Stimulated activated CD8-positive, alpha-beta memory T cell treated with anti-CD3 and anti-CD28 coated beads, Interleukin-4, amount 100 ng/mL, for 1 hour (primary cell): ENCODE results near the gene LDHA.
"Not testable (repeated sequence)": the region's sequence is repeated elsewhere in the genome, so short reads cannot be mapped to it uniquely, and the experiment has no call there.

Experiments used
- DNase-seq, 2 donors: peaks; one replicate each; pipeline ENCODE4 v3.0.0-alpha.2; 2020; ENCODE audit warnings: low read depth in 2 of 2, low spot score in 1 of 2

Gene LDHA

DNA sequence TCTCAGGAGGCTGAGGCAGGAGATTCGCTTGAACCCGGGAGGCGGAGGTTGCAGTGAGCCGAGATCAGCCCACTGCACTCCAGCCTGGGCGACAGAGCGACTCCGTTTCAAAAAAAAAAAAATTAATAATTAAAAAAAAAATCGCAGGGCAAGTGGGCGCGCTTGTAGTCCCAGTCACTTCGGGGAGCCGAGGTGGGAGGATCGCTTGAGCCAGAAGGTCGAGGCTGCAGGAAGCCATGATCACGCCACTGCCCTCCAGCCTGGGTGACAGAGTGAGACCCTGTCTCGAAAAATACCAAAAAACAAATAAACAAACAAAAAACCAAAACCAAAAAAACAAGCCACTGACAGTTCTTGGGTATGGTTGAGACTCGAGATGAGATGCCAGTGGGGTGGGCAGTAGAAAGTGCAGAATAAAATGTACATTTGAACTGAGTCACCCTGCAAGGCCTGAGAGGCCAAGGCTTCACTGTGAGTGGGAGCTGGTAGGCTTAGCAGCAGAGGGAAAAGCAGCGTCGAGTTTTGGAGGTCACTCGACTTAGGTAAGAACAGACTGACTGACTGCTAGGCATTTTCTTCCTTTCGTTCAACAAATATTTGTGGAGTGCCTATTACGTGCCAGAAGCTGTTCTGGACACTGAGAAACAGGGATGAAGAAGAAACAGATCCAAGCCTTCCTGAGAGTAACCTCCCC, 635 bp upstream of the LDHA start:
- no peak for DNase-seq

DNA sequence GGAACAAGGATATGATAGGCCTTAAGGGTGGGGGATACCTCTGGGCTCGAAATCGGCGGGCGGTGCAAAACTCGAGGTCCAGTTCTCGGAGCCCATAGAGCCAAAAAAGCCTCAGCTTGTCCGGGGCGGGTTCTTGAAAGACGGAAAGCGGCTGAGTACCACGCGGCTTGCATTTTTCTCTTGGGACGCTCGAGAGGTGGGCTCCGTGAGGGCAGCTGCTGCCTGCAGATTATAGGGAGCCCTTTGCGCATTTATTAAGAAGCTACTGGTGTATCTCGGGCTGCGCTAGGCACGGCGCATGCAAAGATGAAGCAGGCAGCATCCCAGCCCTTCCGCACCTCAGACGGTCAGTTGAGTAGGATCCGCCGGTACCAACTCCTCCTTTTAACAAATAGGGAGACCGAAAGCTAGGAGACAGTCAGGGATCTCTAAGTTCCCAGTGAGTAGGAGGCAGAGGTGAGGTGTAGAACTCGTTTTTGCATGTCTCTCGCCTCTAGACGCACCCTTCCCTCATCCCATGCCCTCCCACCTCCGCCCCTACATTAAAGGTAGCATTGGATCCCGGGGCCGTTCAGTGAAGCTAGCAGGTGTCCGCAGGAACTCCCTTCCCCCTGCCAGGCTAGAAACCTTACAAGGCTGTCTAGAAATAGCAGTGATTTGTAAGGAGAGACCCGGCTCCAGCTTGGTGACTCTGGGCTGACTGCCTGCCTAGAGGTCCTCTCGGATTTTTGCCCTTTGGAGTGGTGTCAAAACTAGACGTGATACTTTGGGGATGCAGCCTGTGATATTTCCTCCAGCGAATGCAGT, 768 bp downstream of the LDHA start:
- DNase-seq: no peak

DNA sequence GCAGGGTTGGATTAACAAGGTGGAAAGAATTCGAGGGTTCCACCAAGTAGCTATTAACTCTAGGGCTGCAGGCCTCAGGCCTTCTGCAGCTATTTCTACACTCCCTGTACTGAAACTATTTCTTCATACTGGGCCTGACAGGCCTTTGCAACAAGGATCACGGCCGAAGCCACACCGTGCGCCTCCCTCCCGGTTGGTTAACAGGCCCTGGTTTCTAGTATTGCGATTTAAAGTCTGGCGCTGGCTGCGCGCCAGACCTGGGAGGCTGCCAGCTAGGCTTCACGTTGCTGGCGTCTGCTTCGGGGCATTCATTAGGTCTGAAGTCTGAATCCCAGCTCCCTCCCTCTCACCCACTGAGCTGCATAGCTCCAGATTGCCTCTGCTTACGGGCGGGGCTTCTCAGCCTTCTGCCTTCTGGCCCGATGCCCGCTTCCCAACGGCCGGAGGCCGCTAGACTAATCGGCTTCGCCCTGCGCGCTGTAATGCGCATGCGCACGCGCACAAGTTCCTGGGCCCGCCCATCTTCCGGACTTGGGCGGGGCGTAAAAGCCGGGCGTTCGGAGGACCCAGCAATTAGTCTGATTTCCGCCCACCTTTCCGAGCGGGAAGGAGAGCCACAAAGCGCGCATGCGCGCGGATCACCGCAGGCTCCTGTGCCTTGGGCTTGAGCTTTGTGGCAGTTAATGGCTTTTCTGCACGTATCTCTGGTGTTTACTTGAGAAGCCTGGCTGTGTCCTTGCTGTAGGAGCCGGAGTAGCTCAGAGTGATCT, 1.6 kb downstream of the LDHA start:
- peak; percentile 81 to 90 for DNase-seq

DNA sequence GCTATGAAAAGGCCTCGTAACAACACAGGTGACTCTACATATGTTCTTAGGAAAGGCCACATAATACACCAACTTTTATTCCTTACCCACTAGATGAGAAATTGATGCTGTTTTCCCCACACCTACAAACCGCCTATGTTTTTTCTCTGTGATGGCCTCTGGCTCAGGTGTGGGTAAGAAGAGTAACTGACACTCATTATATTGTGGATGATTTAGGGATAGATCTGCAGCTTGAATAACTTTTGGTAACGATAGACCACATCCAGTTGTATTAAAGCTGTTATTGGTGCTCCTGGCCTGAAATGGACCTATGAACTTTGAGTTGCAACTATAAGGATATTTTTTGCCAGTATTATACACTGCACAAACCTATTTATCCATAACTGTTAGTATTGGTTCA, 3.6 kb downstream of the LDHA start:
- no peak for DNase-seq

DNA sequence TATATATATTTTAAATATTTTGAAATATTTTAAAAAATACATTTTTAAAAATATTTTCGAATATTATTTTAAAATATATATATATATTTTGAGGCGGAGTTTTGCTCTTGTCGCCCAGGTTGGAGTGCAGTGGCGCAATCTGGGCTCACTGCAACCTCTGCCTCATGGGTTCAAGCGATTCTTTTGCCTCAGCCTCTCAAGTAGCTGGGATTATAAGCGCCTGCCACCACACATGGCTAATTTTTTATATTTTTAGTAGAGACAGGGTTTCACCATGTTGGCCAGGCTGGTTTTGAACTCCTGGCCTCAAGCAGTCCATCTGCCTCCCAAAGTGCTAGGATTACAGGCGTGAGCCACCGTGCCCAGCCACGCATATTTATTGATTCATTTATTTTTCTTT, 6.7 kb downstream of the LDHA start:
- DNase-seq: not testable (repeated sequence)

DNA sequence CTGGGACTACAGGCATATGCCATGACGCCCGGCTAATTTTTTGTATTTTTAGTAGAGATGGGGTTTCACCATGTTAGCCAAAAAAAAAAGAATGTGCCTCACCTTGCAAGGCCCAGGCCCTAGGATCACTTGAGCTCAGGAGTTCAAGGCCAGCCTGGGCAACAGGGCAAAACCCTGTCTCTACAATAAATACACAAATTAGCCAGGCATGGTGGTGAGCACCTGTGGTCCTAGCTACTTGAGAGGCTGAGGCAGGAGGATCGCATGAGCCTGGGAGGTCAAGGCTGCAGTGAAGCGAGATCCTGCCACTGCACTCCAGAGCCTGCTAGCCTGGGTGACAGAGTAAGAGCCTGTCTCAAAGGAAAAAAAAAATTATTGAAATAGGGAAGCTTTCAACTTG, 9.7 kb downstream of the LDHA start:
- no peak for DNase-seq

DNA sequence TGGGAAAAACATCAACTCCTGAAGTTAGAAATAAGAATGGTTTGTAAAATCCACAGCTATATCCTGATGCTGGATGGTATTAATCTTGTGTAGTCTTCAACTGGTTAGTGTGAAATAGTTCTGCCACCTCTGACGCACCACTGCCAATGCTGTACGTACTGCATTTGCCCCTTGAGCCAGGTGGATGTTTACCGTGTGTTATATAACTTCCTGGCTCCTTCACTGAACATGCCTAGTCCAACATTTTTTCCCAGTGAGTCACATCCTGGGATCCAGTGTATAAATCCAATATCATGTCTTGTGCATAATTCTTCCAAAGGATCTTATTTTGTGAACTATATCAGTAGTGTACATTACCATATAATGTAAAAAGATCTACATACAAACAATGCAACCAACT, 13.0 kb downstream of the LDHA start:
- not testable (repeated sequence) for DNase-seq

DNA sequence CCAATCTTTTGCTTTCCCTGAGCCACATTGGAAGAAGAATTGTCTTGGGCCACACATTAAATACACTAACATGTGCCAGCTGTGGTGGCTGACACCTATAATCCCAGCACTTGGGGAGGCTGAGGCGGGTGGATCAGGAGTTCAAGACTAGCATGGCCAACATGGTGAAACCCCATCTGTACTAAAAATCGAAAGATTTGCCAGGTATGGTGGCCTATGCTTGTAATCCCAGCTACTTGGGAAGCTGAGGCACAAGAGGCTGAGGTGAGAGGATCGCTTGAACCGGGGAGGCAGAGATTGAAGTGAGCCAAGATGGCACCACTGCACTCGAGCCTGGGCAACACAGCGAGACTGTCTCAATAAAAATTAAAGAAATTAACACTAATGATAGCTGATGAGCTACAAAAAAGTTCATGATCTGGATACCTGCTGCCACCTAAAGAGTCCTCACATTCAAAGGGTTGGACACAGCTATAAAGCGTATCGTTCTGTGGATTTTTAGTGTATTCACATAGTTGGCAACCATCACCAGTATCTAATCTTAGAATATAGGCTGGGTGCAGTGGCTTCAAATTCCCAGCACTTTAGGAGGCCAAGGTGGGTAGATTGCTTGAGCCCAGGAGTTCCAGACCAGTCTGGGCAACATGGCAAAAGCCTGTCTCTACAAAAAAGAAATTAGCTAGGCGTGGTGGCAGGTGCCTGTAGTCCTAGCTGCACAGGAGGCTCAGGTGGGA, 14.4 kb downstream of the LDHA start:
- no peak for DNase-seq

DNA sequence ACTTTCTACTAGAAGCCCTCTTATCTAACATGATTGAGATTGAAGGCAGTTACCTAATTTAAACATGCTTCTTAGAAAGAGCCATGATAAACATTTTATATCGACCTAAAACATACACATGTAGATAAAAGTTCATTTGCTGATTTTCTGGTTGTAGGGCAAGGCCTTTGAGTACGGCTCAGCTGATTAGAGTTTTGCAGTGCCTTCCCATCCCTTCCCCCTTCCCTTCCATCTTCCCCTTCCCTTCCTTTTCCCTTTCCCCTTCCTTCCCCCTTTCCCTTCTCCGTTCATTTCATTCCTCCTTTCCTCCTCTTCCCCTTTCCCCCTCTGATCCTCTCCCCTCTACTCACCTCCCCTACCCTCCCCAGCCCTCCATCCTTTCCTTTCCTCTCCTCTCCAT, 22.1 kb downstream of the LDHA start:
- no peak for DNase-seq

DNA sequence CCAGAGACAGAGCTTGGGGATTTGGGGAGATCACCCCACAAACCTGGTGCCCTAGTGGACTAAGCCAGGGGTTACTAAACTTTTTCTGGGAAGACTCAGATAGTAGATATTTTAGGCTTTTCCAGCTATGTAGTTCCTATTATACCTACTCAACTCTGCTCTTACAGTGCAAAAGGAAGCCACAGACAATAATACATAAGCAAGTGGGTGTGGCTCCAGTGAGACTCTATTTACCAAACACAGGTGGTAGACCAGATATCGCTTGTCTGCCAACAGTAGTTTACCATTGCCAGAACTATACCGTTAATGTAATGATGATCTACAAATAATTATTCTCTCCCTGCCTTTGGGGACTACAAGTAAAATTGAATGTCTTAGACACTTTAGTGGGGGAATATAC, 24.7 kb downstream of the LDHA start:
- DNase-seq: no peak

DNA sequence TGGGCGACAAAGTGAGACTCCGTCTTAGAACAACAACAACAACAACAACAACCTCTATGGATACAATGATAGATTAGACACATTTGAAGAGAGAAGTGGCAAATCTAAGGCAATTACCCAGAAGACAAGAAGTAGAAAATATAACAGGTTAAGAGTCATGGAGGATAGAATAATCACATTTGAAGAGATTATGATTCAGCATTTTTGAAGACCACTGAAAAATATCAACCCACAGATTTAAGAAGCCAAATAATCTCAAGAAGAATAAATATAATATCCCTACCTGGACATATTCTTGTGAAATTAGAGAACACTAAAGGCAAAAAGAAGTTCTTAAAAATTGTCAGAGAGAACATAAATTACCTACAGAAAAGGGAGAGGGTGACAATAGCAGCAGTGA, 25.7 kb downstream of the LDHA start:
- no peak for DNase-seq

DNA sequence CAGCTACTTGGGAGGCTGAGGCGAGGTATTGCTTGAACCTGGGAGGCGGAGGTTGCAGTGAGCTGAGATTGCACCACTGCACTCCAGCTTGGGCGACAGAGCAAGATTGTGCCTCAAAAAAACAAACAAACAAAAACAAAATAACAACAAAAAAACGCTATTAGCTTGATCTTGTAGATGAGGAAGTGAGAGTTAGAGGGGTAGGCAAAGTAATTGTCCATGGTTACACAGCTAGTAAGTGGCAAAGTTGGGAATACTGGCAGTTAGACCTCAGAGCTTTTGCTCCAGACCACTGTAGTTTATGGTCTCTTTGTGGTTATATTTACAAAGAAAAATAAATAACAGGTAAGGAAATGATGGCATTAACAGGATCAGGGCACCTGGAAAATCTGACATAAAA, 32.9 kb downstream of the LDHA start:
- DNase-seq: no peak

DNA sequence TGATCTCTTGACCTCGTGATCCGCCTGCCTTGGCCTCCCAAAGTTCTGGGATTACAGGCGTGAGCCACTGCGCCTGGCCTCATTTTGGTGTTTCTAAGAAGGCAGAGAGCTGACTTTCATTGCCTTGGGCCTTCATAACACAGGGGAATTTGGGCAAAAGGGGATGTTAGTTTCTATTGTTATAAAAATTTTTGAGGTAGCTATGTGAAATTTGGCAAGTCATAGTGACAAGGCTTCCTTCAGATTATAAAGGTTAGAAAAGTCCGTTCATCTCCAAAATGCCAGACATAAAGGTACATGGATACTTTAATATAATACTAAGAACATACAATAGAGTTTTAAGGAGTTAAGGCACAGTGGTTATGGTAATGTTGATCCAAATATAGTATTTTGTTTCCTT, 35.0 kb downstream of the LDHA start:
- no peak for DNase-seq

DNA sequence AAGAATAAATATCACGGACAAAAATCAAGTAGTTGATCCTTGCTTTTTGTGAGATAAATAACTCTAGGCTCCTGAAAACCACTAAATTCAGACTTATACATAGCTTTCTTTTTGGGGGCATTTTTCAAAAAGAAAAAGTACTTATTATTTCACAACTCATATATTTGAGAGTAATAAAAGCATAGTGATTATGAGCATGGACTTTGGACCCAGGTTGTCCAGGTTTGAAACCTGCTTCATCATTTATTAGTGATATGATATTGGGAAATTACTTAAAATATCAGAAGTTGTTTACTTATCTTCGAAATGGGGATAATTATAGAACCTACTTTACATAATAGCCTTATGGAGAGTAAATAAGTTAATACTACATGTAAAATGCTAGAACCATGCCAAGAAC, 44.3 kb downstream of the LDHA start:
- no peak for DNase-seq

DNA sequence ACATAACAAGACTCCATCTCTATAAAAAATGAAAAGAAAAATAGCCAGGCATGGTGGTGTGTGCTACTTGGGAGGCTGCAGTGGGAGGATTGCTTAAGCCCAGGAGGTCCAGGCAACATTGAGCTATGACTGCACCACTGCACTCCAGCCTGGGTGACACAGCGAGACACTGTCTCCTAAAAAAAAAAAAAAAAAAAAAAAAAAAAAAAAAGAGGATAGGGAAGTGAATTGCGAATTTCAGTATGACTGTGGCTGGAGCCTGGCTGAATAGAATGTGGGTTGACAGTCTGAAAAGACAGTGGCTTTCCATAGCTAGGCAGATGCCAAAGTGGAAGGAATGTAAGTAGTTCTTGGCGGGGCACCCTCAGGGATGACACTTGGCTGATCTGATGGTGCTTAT, 54.9 kb downstream of the LDHA start:
- no peak for DNase-seq

DNA sequence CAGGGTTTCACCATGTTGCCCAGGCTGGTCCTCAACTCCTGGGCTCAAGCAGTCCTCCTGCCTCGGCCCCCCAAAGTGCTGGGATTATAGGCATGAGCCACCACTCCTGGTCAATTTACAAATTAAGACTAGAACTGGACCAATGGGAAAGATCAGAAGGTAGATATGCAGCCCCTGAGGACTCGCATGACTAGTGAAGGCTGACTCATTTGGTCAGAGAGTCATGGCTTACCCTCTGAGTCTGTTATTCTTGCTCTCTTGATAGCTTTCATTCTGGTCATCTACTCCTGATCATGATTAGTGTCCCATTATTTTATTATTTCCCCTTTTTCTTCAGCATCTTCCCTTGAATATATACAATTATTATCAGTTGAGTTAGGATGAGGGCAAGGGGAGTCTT, 58.6 kb downstream of the LDHA start:
- DNase-seq: no peak

DNA sequence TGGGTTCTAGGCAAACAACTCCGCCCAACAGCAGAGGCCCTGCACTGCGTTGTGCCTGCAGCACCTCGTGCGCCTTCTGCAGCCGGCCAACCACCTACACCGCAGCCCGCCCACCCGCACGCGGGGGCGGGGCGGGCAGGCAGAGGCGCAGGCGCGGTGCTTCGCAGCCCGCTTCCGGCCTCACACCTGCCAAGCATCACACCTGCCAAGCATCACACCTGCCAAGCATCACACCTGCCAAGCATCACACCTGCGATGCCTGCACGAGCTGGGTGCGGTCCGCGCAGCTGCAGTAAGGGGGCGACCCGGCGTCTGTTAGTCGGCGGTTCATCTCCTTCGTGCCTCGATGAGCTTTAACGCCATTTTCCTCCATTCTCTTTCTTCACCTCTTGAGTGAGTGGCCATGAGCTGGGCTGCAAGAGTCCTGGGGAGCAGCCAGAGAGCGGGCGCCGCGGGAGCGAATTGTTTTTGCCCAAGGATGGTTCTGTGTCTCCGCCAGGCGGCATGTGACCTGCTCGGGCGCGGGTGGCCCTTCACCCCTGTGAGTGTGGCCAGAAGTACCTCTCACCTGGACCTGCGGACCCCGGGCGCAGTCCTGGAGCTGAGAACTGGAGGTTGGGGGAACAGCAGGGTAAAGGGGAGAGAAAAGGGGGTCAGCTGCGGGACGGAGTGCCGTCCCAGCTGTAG, 61.5 kb downstream of the LDHA start, which contains the start of gene LDHAL6A:
Gene LDHAL6A, plus strand, starts transcription at position 171 of the 687 bp plus-strand sequence. CDS start 825 bp downstream, outside the sequence.
- no peak for DNase-seq

DNA sequence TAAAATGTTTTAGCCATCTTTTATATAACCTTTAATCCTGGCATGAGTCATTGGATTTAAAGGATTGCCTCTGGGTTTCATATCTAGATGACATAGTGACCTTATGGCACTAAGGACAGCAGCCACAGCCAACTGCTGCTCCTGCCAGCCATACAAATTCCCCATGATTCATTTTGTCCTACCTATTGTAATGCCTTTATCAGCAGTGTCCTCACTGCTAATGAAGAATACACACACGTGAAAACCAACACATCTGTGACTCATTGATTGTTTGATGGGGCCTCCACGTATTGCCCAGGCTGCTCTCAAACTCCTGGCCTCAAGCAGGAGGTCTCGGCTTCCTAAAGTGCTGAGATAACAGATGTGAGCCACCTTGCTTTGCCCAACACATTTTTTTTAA, 63.1 kb downstream of the LDHA start:
- no peak for DNase-seq
